ENCODE data around the gene APP. TPM values are rescaled to one million over a fixed set of nuclear protein-coding genes. Genes with fewer than 3 reads are reported as not detected.

The APP gene
- total RNA-seq, 4 donors from 2014 or later, result 209 to 297 (median 240) TPM

DNA sequence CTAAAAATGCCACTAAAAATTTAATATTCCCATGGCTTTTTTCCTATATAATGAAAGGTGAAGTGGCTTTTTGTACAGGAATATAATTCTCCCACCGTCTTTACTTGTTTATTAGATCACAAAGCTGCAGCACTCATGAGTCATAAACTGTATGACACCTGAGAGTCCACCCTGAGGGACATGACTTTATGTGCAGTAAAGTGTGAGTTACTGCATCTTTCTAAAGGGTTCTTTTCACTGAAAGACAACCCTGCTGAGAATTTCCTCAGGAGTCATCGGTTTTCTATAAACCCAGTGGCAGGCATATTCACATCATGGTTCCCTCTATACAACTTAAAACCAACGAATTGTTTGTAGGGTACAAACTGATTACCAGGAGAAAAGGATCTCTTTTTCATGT is 77.4 kb downstream of the APP start:
- TF ChIP-seq, protein P1, sequence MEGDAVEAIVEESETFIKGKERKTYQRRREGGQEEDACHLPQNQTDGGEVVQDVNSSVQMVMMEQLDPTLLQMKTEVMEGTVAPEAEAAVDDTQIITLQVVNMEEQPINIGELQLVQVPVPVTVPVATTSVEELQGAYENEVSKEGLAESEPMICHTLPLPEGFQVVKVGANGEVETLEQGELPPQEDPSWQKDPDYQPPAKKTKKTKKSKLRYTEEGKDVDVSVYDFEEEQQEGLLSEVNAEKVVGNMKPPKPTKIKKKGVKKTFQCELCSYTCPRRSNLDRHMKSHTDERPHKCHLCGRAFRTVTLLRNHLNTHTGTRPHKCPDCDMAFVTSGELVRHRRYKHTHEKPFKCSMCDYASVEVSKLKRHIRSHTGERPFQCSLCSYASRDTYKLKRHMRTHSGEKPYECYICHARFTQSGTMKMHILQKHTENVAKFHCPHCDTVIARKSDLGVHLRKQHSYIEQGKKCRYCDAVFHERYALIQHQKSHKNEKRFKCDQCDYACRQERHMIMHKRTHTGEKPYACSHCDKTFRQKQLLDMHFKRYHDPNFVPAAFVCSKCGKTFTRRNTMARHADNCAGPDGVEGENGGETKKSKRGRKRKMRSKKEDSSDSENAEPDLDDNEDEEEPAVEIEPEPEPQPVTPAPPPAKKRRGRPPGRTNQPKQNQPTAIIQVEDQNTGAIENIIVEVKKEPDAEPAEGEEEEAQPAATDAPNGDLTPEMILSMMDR (IDR thresholded peaks at IDR 0.05), result no peak
- no peak for TF ChIP-seq POLR2A (IDR thresholded peaks at IDR 0.05)

DNA sequence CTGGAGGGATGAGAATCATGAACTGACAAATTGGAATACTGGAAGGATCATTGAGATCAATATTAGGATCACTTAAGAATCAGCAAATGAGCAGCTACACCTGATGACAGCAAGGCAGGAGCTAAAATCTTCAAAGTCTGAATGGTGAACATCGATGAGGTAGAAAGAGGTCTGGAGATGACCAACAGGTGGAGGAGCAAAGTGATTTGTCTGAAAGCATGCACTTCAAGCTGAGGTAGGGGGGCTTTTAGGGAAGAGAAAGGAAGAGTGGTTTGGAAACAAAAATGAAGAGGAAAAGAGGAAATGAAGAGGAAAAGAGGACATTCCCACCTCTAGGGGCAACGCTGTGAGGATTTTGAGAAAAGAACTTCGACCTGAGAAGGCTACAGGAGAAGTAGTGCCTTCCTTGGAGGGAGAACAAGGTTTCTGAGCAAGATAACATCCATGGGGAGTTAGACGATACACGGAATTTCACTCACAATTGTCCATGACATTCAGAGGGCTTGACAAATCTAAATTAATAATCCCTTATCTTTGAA is 79.0 kb downstream of the APP start:
- Histone ChIP-seq H3K27me3 (no peaks in the 10 kb centered on the region), H3K4me3 (no peak overlapping the region), H3K36me3 (peaks cover 0 to 3% (median 0%) of the 10 kb centered on the region in 3 donors), H3K27ac (no peak overlapping the region), H3K9me3 (no peaks in the 10 kb centered on the region), H3K4me1 (no peaks in the 10 kb centered on the region)
- TF ChIP-seq, protein P1 (IDR thresholded peaks at IDR 0.05), result no peak
- TF ChIP-seq POLR2A (IDR thresholded peaks at IDR 0.05), result no peak
- no peak for DNase-seq

More for the DNA sequence above, 77.4 kb downstream of the APP start:
- H3K4me3 ChIP-seq, result no peak overlapping the region
- H3K27me3 ChIP-seq, result no peaks in the 10 kb centered on the region
- H3K9me3 ChIP-seq, result no peaks in the 10 kb centered on the region
- H3K36me3 ChIP-seq, result peaks cover 0 to 3% (median 0%) of the 10 kb centered on the region in 3 donors
- DNase-seq, result no peak
- no peak overlapping the region for H3K27ac ChIP-seq
- no peaks in the 10 kb centered on the region for H3K4me1 ChIP-seq

DNA sequence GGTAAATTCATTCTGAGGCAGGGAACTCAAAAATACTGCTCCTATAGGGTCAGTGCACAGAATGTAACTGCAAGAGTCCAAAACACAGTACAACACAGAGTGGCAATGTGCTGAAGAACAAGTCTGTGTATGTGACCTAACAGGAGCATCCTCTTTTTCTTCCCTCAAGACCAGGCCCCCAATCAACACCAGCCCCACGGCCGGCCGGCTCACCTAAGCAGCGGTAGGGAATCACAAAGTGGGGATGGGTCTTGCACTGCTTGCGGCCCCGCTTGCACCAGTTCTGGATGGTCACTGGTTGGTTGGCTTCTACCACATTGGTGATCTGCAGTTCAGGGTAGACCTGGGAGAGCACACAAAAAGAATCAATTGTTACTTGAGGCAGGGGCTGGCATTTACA is 80.8 kb downstream of the APP start:
- no peaks in the 10 kb centered on the region for H3K9me3 ChIP-seq
- H3K4me1 ChIP-seq, result no peaks in the 10 kb centered on the region
- TF ChIP-seq, protein P1 (IDR thresholded peaks at IDR 0.05), result no peak
- no peak for TF ChIP-seq POLR2A (IDR thresholded peaks at IDR 0.05)
- H3K4me3 ChIP-seq, result no peak overlapping the region
- H3K27me3 ChIP-seq, result no peaks in the 10 kb centered on the region
- no peak overlapping the region for H3K27ac ChIP-seq
- no peak for DNase-seq
- H3K36me3 ChIP-seq, result peaks cover 0 to 3% (median 0%) of the 10 kb centered on the region in 3 donors

DNA sequence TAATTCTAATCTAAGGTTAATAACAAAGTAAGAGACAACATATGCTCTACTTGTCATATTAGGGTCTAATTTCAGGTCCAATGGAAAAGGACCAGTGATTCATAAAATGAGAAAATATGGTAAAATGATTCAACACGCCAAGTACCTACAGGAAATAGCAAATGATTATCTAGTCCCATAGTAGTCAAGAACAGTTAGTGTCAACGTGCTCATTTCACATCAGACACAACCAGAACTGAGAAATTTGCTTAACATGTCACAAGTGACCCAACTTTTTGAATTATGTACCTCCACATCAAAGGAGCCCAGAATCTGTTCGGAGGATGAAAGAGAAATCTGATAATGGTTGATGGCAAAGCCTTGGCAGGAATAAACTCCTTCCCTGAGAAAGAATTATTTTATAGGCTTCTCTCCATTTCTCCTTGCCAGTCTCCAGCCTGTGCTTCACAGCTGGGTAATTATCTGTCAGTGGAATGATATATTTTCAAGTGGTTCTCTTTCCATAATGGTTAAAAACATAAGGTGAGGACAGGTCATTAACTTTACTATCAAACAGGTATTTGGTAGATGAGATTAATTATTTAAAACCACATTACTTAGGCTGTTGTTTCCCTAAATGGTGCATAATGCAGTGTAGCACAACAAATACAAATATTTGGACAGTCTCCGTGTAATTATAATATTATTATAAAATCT is 83.2 kb downstream of the APP start:
- DNase-seq, result no peak
- Histone ChIP-seq H3K9me3 (no peaks in the 10 kb centered on the region), H3K4me1 (no peaks in the 10 kb centered on the region), H3K36me3 (peaks cover 0 to 3% (median 0%) of the 10 kb centered on the region in 3 donors), H3K27me3 (no peaks in the 10 kb centered on the region), H3K4me3 (no peak overlapping the region), H3K27ac (no peak overlapping the region)
- TF ChIP-seq, protein P1 (IDR thresholded peaks at IDR 0.05), result no peak
- no peak for TF ChIP-seq POLR2A (IDR thresholded peaks at IDR 0.05)

DNA sequence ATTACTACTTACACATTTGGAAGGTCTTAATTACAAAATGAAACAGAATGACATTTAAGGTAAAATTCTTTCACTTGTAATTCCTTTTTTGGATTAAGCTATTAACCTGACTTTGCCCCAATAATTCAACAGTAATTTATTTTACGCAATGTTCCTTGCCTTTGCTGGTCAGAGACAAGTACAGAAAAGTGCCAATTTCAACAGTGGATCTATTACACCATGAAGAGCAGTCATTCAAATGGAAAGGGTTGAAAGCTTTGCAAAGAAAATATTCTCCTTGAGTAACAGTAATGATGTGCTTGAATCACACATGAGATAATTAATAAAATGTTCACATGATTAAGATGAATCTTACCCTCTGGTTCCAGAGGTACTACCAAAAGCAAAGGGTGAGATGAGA is 84.7 kb downstream of the APP start:
- peaks cover 0 to 3% (median 0%) of the 10 kb centered on the region in 3 donors for H3K36me3 ChIP-seq
- no peak for TF ChIP-seq POLR2A (IDR thresholded peaks at IDR 0.05)
- TF ChIP-seq, protein P1 (IDR thresholded peaks at IDR 0.05), result no peak
- no peak overlapping the region for H3K4me3 ChIP-seq
- no peak for DNase-seq
- no peak overlapping the region for H3K27ac ChIP-seq
- no peaks in the 10 kb centered on the region for H3K4me1 ChIP-seq
- no peaks in the 10 kb centered on the region for H3K9me3 ChIP-seq
- no peaks in the 10 kb centered on the region for H3K27me3 ChIP-seq
